Neural progenitor cell (in vitro differentiated cells): ENCODE measurements around the gene RAB20. TPM values are rescaled to one million over a fixed set of nuclear protein-coding genes. Genes with fewer than 3 reads are reported as not detected.

ENCODE experiments used
- DNase-seq: peaks from one replicate; pipeline ENCODE4 v3.0.0-alpha.2; 2016; ENCODE audit warnings: low spot score
- H2AFZ ChIP-seq: fragments of 200-600 bp; sonication (generic); replicated peaks from 2 replicates; pipeline ENCODE4 v1.6.1; 2016; ENCODE audit warnings: antibody characterized with exemption
- H3F3A ChIP-seq: fragments of 200-600 bp; sonication (generic); 2 replicates; pipeline ENCODE4 v1.6.1; 2016; ENCODE audit warnings: antibody characterized with exemption, low read depth
- H3K27ac ChIP-seq: fragments of 200-600 bp; sonication (generic); 2 replicates; pipeline ENCODE4 v1.5.1; 2016; ENCODE audit warnings: mild to moderate bottlenecking
- H3K27me3 ChIP-seq: fragments of 200-600 bp; sonication (generic); 2 replicates; pipeline ENCODE4 v1.6.1; 2016; ENCODE audit warnings: mild to moderate bottlenecking, moderate library complexity
- H3K36me3 ChIP-seq: fragments of 200-600 bp; sonication (generic); 2 replicates; pipeline ENCODE4 v1.5.1; 2016
- H3K4me1 ChIP-seq: fragments of 200-600 bp; sonication (generic); 2 replicates; pipeline ENCODE4 v1.6.1; 2016; ENCODE audit warnings: mixed run types
- H3K4me2 ChIP-seq: fragments of 200-600 bp; sonication (generic); 2 replicates; pipeline ENCODE4 v1.6.1; 2016
- H3K4me3 ChIP-seq: fragments of 200-600 bp; sonication (generic); 2 replicates; pipeline ENCODE4 v1.5.1; 2016
- H3K79me2 ChIP-seq: fragments of 200-600 bp; sonication (generic); 2 replicates; pipeline ENCODE4 v1.6.1; 2016; ENCODE audit warnings: low read depth
- H3K9ac ChIP-seq: fragments of 200-600 bp; sonication (generic); 2 replicates; pipeline ENCODE4 v1.6.1; 2016
- H3K9me3 ChIP-seq: fragments of 200-600 bp; sonication (generic); 2 replicates; pipeline ENCODE4 v1.5.1; 2016; ENCODE audit warnings: low read depth
- H4K20me1 ChIP-seq: fragments of 200-600 bp; sonication (generic); 2 replicates; pipeline ENCODE4 v1.6.1; 2016; ENCODE audit warnings: low read depth
- H3K27ac Mint-ChIP-seq: 3 replicates; pipeline ENCODE4 v1.8.0; 2021; ENCODE audit warnings: mixed read lengths
- H3K27me3 Mint-ChIP-seq: 2 replicates; pipeline ENCODE4 v1.8.0; 2022; ENCODE audit warnings: low read depth, mild to moderate bottlenecking, inconsistent platforms, moderate library complexity, mixed read lengths; ENCODE audit not compliant: insufficient read depth
- H3K36me3 Mint-ChIP-seq: 3 replicates; pipeline ENCODE4 v1.8.0; 2021; ENCODE audit warnings: mixed read lengths
- H3K4me1 Mint-ChIP-seq: 3 replicates; pipeline ENCODE4 v1.8.0; 2021; ENCODE audit warnings: mixed read lengths
- H3K4me3 Mint-ChIP-seq: 3 replicates; pipeline ENCODE4 v1.8.0; 2021; ENCODE audit warnings: mild to moderate bottlenecking, moderate library complexity, mixed read lengths
- H3K9me3 Mint-ChIP-seq: 3 replicates; pipeline ENCODE4 v1.8.0; 2020; ENCODE audit warnings: mixed read lengths
- CTCF ChIP-seq: fragments of 200-600 bp; sonication (generic); IDR thresholded peaks from 2 replicates; pipeline ENCODE4 v1.5.1; 2017; ENCODE audit warnings: antibody characterized with exemption, mild to moderate bottlenecking
- EZH2 ChIP-seq: fragments of 200-600 bp; sonication (generic); IDR thresholded peaks from 2 replicates; pipeline ENCODE4 v1.6.1; 2017; ENCODE audit warnings: antibody characterized with exemption, mild to moderate bottlenecking, moderate library complexity
- EZH2phosphoT487 ChIP-seq: fragments of 200-600 bp; sonication (generic); IDR thresholded peaks from 2 replicates; pipeline ENCODE4 v1.6.1; 2017; ENCODE audit warnings: antibody characterized with exemption
- total RNA-seq: library from RNA; depleted of rRNA; stranded (reverse); fragments of >200 nt; gene quantifications from 2 replicates; pipeline ENCODE4 v1.2.3, GENCODE V29; 2015; ENCODE audit warnings: low replicate concordance

Gene RAB20
- total RNA-seq, 1 donor from 2014 or later = 0.58 TPM

GRCh38 chr13:110553417-110553816 is 8.1 kb downstream of the RAB20 start:
- Mint-ChIP-seq H3K9me3 (peaks cover 2% of the 10 kb centered on the region), H3K27me3 (peaks cover 7% of the 10 kb centered on the region), H3K27ac (no peak overlapping the region), H3K4me1 (peaks cover 3% of the 10 kb centered on the region), H3K4me3 (no peak overlapping the region), H3K36me3 (no peaks in the 10 kb centered on the region)
- Histone ChIP-seq H3K9me3 (no peaks in the 10 kb centered on the region), H3K79me2 (no peaks in the 10 kb centered on the region), H3K4me1 (peaks cover 5% of the 10 kb centered on the region), H2AFZ (no peak overlapping the region), H4K20me1 (no peaks in the 10 kb centered on the region), H3K36me3 (no peaks in the 10 kb centered on the region), H3K9ac (no peak overlapping the region), H3K4me2 (no peak overlapping the region), H3K27ac (no peak overlapping the region), H3K4me3 (no peak overlapping the region), H3K27me3 (no peaks in the 10 kb centered on the region), H3F3A (no peaks in the 10 kb centered on the region)
- TF ChIP-seq EZH2 (no peak), EZH2phosphoT487 (no peak), CTCF (no peak)
- no peak for DNase-seq

GRCh38 chr13:110552767-110553166 is 8.8 kb downstream of the RAB20 start:
- no peak overlapping the region for H3K27ac ChIP-seq
- H3K4me3 ChIP-seq = no peak overlapping the region
- H3K79me2 ChIP-seq = no peaks in the 10 kb centered on the region
- Mint-ChIP-seq H3K9me3 (peaks cover 2% of the 10 kb centered on the region), H3K4me1 (peaks cover 3% of the 10 kb centered on the region), H3K36me3 (no peaks in the 10 kb centered on the region), H3K27ac (no peak overlapping the region), H3K4me3 (no peak overlapping the region), H3K27me3 (peaks cover 7% of the 10 kb centered on the region)
- H3K4me2 ChIP-seq = no peak overlapping the region
- no peak for TF ChIP-seq CTCF
- TF ChIP-seq EZH2phosphoT487 = no peak
- no peak for TF ChIP-seq EZH2
- no peaks in the 10 kb centered on the region for H3K27me3 ChIP-seq
- no peak for DNase-seq
- H3K36me3 ChIP-seq = no peaks in the 10 kb centered on the region
- H3K9me3 ChIP-seq = no peaks in the 10 kb centered on the region
- H3K4me1 ChIP-seq = peaks cover 5% of the 10 kb centered on the region
- H3F3A ChIP-seq = no peaks in the 10 kb centered on the region
- H4K20me1 ChIP-seq = no peaks in the 10 kb centered on the region
- no peak overlapping the region for H2AFZ ChIP-seq
- H3K9ac ChIP-seq = no peak overlapping the region

GRCh38 chr13:110551284-110551683 is 10.2 kb downstream of the RAB20 start:
- Mint-ChIP-seq H3K4me3 (no peak overlapping the region), H3K36me3 (no peaks in the 10 kb centered on the region), H3K9me3 (no peaks in the 10 kb centered on the region), H3K27ac (no peak overlapping the region), H3K27me3 (peaks cover 6% of the 10 kb centered on the region), H3K4me1 (peaks cover 3% of the 10 kb centered on the region)
- Histone ChIP-seq H3K4me1 (peaks cover 5% of the 10 kb centered on the region), H3K9ac (no peak overlapping the region), H2AFZ (no peak overlapping the region), H3K4me2 (no peak overlapping the region), H3K4me3 (no peak overlapping the region), H4K20me1 (no peaks in the 10 kb centered on the region), H3K36me3 (no peaks in the 10 kb centered on the region), H3K27me3 (no peaks in the 10 kb centered on the region), H3K79me2 (no peaks in the 10 kb centered on the region), H3K9me3 (no peaks in the 10 kb centered on the region), H3K27ac (no peak overlapping the region), H3F3A (no peaks in the 10 kb centered on the region)
- no peak for DNase-seq
- TF ChIP-seq CTCF (no peak), EZH2phosphoT487 (no peak), EZH2 (no peak)

- Histone ChIP-seq H3K9ac (no peak overlapping the region), H3K27me3 (no peaks in the 10 kb centered on the region), H2AFZ (no peak overlapping the region), H3K4me3 (no peak overlapping the region), H3K79me2 (no peaks in the 10 kb centered on the region), H3F3A (no peaks in the 10 kb centered on the region), H4K20me1 (no peaks in the 10 kb centered on the region), H3K27ac (no peak overlapping the region), H3K9me3 (no peaks in the 10 kb centered on the region), H3K4me1 (peaks cover 5% of the 10 kb centered on the region), H3K4me2 (no peak overlapping the region), H3K36me3 (no peaks in the 10 kb centered on the region)
- H3K4me1 Mint-ChIP-seq = peaks cover 3% of the 10 kb centered on the region
- H3K9me3 Mint-ChIP-seq = peaks cover 5% of the 10 kb centered on the region
- H3K4me3 Mint-ChIP-seq = no peak overlapping the region
- no peak overlapping the region for H3K27ac Mint-ChIP-seq
- DNase-seq = no peak
- no peak for TF ChIP-seq CTCF
- no peak for TF ChIP-seq EZH2
- TF ChIP-seq EZH2phosphoT487 = no peak
- H3K36me3 Mint-ChIP-seq = no peaks in the 10 kb centered on the region
- peaks cover 6% of the 10 kb centered on the region for H3K27me3 Mint-ChIP-seq
These were observed 11.7 kb downstream of the RAB20 start for GRCh38 chr13:110549795-110550160.
